GM12874 (cell line): ENCODE data around the gene TRAF2.

Source experiments
- TF ChIP-seq, protein P1 (sequence below): IDR thresholded peaks from 2 replicates; pipeline ENCODE4 v1.5.1; 2011; ENCODE audit warnings: low read depth, mild to moderate bottlenecking, control low read depth, low read length, moderate library complexity; ENCODE audit not compliant: insufficient read depth

TRAF2 gene

GRCh38 chr9:136851941-136852663, 34.2 kb upstream of the TRAF2 start, which contains the start of gene MAMDC4:
MAMDC4 (plus strand) TSS chr9:136852346; CDS start chr9:136852417, 71 bp downstream.
- TF ChIP-seq, protein P1, sequence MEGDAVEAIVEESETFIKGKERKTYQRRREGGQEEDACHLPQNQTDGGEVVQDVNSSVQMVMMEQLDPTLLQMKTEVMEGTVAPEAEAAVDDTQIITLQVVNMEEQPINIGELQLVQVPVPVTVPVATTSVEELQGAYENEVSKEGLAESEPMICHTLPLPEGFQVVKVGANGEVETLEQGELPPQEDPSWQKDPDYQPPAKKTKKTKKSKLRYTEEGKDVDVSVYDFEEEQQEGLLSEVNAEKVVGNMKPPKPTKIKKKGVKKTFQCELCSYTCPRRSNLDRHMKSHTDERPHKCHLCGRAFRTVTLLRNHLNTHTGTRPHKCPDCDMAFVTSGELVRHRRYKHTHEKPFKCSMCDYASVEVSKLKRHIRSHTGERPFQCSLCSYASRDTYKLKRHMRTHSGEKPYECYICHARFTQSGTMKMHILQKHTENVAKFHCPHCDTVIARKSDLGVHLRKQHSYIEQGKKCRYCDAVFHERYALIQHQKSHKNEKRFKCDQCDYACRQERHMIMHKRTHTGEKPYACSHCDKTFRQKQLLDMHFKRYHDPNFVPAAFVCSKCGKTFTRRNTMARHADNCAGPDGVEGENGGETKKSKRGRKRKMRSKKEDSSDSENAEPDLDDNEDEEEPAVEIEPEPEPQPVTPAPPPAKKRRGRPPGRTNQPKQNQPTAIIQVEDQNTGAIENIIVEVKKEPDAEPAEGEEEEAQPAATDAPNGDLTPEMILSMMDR: no peak

DNA sequence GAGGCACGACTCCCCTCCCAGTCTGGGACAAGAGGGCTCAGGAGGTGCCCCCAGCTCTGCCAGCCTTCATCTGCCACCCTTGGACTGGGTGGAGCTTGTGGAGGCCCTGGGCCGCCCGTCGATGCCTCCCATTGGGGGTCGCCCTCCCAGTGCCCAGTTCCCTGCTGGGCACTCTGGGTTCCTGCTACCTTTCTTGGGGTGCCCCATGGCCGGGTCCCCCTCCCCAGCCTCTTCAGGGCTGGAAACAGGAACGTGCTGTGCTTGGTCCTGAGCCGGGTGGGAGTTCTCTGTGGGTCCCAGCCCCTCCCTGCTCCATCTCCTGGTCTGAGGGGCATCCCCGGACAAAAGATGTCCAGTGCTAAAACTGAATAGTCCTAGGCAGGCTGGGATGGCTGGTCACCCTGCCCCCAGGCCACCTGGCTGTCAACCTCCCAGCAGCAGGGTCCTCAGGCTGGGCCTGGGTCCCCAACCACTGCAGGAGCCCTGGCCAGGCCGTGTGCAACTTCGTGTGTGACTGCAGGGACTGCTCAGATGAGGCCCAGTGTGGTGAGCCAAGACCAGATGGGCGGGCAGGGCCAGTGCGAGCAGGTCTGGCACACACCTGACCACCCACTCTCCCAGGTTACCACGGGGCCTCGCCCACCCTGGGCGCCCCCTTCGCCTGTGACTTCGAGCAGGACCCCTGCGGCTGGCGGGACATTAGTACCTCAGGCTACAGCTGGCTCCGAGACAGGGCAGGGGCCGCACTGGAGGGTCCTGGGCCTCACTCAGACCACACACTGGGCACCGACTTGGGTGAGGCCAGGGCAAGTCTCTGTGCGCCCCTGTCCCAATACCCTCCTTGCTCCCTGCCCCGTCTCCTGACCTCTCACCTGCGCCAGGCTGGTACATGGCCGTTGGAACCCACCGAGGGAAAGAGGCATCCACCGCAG, 33.4 kb upstream of the TRAF2 start:
- TF ChIP-seq, protein P1: no peak

GRCh38 chr9:136853596-136854112, 32.7 kb upstream of the TRAF2 start:
- TF ChIP-seq, protein P1: no peak

GRCh38 chr9:136854113-136854841, 32.0 kb upstream of the TRAF2 start:
- TF ChIP-seq, protein P1: no peak

- TF ChIP-seq, protein P1: no peak
These were observed 31.4 kb upstream of the TRAF2 start for GRCh38 chr9:136854842-136855460.

DNA sequence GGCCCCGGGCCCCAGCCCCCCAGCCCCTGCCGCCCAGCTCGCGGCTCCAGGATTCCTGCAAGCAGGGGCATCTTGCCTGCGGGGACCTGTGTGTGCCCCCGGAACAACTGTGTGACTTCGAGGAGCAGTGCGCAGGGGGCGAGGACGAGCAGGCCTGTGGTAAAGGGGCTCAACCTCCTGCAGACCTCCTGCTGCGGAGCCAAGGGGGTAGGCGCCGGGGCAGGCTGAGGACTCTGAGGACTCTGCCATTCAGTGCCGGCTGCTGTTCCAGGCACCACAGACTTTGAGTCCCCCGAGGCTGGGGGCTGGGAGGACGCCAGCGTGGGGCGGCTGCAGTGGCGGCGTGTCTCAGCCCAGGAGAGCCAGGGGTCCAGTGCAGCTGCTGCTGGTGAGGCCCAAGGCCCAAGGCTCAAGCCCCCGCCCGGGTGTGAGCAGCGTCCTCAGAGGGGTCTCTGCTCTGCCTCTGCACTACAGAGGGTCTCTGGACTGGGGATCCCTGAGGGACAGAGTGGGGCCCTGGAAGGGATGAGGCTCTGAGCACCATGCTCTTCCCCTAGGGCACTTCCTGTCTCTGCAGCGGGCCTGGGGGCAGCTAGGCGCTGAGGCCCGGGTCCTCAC, 30.7 kb upstream of the TRAF2 start:
- TF ChIP-seq, protein P1: no peak
